ENCODE measurements around the gene TNNI3.

- peak; percentile 50 for TF ChIP-seq CTCF (conservative IDR thresholded peaks at IDR 0.05; ENCODE audit: low read depth, low read length)
- TF ChIP-seq SMC3 (IDR thresholded peaks at IDR 0.05; ENCODE audit: low read depth, low read length) = peak; percentile 36
- no peak for TF ChIP-seq RCOR1 (IDR thresholded peaks at IDR 0.05; ENCODE audit: insufficient replicate concordance, low read length)
- TF ChIP-seq POLR2A (IDR thresholded peaks at IDR 0.05; ENCODE audit: low read depth, low read length) = no peak
- no peak for TF ChIP-seq BHLHE40 (IDR thresholded peaks at IDR 0.05; ENCODE audit: low read depth, low read length)
- no peak for TF ChIP-seq CEBPB (IDR thresholded peaks at IDR 0.05; ENCODE audit: low read depth, low read length)
- TF ChIP-seq, protein P1, sequence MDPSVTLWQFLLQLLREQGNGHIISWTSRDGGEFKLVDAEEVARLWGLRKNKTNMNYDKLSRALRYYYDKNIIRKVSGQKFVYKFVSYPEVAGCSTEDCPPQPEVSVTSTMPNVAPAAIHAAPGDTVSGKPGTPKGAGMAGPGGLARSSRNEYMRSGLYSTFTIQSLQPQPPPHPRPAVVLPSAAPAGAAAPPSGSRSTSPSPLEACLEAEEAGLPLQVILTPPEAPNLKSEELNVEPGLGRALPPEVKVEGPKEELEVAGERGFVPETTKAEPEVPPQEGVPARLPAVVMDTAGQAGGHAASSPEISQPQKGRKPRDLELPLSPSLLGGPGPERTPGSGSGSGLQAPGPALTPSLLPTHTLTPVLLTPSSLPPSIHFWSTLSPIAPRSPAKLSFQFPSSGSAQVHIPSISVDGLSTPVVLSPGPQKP (IDR thresholded peaks at IDR 0.05; ENCODE audit: borderline replicate concordance, low read depth, low read length) = no peak
- peak; percentile 30; the same call in 1 of the 2 replicates for TF ChIP-seq RAD21 (IDR thresholded peaks at IDR 0.05; ENCODE audit: low read length)
- no peak for TF ChIP-seq MAFK (IDR thresholded peaks at IDR 0.05; ENCODE audit: low read depth, low read length)
- TF ChIP-seq RFX5 (IDR thresholded peaks at IDR 0.05; ENCODE audit: low read depth, low read length) = no peak
- TF ChIP-seq USF2 (IDR thresholded peaks at IDR 0.05; ENCODE audit: low read depth, low read length) = no peak
These were observed 11.3 kb downstream of the TNNI3 start for GRCh38 chr19:55146078-55146704.
